Measurements from ENCODE around the gene ROPN1B. TPM values are rescaled to one million over a fixed set of nuclear protein-coding genes. Genes with fewer than 3 reads are reported as not detected.

Gene ROPN1B
- polyA plus RNA-seq, 3 donors = not detected

DNA sequence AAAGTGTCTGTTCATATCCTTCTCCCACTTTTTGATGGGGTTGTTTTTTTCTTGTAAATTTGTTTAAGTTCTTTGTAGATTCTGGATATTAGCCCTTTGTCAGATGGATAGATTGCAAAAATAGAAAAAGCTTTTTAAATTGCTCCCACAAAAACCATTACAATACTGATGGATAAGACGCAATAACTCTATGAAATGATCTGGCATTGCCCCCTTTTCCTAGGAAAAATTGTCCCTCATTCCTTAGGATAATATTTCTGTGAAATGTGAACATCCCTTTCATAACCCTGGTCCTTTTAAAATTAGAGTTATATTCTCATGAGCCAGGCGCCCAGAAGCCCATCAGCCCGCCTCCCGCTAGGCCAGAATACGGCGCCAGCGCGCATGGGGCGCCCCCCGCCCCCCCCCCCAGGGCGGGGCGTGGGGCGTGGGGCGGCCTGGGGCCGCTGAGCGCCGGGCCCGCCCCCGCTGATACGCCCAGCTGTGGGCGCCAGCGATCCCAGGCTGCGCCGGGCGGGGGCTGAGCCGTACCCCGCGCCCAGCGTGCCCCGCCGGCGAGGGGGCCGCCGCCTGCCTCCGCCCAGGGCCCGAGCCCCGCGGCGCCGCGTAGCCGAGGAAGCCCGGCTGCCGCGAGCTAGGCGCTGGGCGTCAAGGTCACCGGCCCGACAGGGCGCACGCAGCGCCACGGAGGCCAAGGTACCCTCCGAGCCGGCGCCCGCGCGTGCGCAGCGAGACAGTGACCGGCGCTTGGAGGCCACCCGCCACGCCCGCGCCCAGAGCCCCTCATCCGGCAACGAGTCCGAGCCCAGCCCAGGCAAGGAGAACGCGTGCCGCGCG is 11.1 kb upstream of the ROPN1B start:
- Mint-ChIP-seq H3K9me3 (peaks cover 2 to 15% (median 10%) of the 10 kb centered on the region in 7 donors), H3K36me3 (no peaks in the 10 kb centered on the region), H3K27ac (no peak overlapping the region), H3K4me3 (peak overlapping the region in 1 of 2 donors; percentile 69), H3K4me1 (no peaks in the 10 kb centered on the region), H3K27me3 (ENCODE audit: low read depth in 3 of 3) (peaks cover 14 to 31% (median 20%) of the 10 kb centered on the region in 3 donors)
- Histone ChIP-seq H3K9ac (ENCODE audit: insufficient read depth, low read length, poor library complexity, severe bottlenecking) (no peak overlapping the region), H3K9me3 (replicated peaks in 1 of 2; ENCODE audit: control insufficient read depth in 1 of 2, insufficient read depth in 1 of 2, low read length in 2 of 2) (peaks cover 0 to 14% of the 10 kb centered on the region in 2 donors), H3K36me3 (replicated peaks in 1 of 2; ENCODE audit: control insufficient read depth in 1 of 2, insufficient read depth in 2 of 2, low read length in 2 of 2) (no peaks in the 10 kb centered on the region), H3K27me3 (ENCODE audit: control insufficient read depth in 2 of 2, insufficient read depth in 2 of 2, low read length in 2 of 2) (peaks cover 9 to 38% of the 10 kb centered on the region in 2 donors), H3K4me2 (replicated peaks; ENCODE audit: extremely low read depth, low read length, poor library complexity, severe bottlenecking) (no peak overlapping the region), H2AFZ (ENCODE audit: insufficient read depth, low read depth, low read length, poor library complexity, severe bottlenecking) (no peak overlapping the region), H3K4me3 (replicated peaks in 1 of 3; ENCODE audit: low read depth in 2 of 3, low read length in 3 of 3) (no peak overlapping the region), H3K4me1 (ENCODE audit: control insufficient read depth in 1 of 2, insufficient read depth in 2 of 2, low read length in 2 of 2) (no peaks in the 10 kb centered on the region), H4K20me1 (ENCODE audit: insufficient read depth, low read length) (no peaks in the 10 kb centered on the region), H3K79me2 (ENCODE audit: insufficient read depth, low read length) (no peaks in the 10 kb centered on the region), H3K27ac (ENCODE audit: low read depth in 1 of 2, low read length in 2 of 2) (no peak overlapping the region)
- WGBS (ENCODE audit: insufficient coverage) = 7% methylated on average over 67 of the region's 75 CpGs
- intact Hi-C loops (cut with micrococcal nuclease) = no loop called here
- TF ChIP-seq, protein P1, sequence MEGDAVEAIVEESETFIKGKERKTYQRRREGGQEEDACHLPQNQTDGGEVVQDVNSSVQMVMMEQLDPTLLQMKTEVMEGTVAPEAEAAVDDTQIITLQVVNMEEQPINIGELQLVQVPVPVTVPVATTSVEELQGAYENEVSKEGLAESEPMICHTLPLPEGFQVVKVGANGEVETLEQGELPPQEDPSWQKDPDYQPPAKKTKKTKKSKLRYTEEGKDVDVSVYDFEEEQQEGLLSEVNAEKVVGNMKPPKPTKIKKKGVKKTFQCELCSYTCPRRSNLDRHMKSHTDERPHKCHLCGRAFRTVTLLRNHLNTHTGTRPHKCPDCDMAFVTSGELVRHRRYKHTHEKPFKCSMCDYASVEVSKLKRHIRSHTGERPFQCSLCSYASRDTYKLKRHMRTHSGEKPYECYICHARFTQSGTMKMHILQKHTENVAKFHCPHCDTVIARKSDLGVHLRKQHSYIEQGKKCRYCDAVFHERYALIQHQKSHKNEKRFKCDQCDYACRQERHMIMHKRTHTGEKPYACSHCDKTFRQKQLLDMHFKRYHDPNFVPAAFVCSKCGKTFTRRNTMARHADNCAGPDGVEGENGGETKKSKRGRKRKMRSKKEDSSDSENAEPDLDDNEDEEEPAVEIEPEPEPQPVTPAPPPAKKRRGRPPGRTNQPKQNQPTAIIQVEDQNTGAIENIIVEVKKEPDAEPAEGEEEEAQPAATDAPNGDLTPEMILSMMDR (IDR thresholded peaks at IDR 0.05) = no peak
- no peak for DNase-seq

DNA sequence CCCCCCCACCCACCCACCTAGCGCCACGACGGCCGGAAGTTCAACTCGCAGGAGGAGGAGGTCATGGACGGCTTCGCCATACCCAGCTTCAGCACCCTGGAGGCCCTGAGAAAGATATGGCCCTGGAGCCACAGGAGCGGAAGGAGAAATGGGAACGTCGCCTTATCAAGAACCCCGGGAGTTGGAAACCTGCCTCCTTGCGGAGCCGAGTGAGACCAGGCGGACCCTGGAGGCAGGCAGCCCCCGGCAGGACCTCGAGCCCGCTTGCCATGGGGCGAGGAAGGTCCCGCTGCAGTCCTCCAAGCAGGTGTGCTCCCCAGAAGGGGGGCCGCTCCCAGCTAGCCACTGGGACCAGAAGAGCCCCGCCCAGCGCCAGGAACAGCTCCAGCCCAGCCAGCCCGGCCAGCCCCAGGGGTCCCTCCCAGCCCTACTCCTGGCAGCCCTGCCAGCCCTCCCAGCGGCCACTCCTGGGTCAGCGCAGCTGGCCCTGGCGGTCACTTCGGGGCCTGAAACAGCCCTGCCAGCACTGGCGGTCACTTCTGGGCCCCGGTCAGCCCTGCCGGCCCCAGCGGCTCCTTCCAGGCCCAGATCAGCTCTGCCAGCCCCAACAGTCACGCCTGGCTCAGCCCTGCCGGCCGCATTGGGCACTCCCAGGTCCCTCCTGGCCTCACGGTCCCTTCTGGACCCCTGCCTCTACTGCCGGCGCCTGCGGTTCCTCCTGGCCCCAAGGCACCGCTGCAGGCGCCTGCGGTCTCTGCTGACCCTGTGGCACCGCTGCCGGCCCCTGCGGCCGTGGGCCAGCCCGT is 10.3 kb upstream of the ROPN1B start:
- H3K36me3 Mint-ChIP-seq = no peaks in the 10 kb centered on the region
- Histone ChIP-seq H3K9ac (ENCODE audit: insufficient read depth, low read length, poor library complexity, severe bottlenecking) (no peak overlapping the region), H2AFZ (ENCODE audit: insufficient read depth, low read depth, low read length, poor library complexity, severe bottlenecking) (no peak overlapping the region), H3K36me3 (replicated peaks in 1 of 2; ENCODE audit: control insufficient read depth in 1 of 2, insufficient read depth in 2 of 2, low read length in 2 of 2) (no peaks in the 10 kb centered on the region), H3K9me3 (replicated peaks in 1 of 2; ENCODE audit: control insufficient read depth in 1 of 2, insufficient read depth in 1 of 2, low read length in 2 of 2) (peaks cover 0 to 14% of the 10 kb centered on the region in 2 donors), H3K4me3 (replicated peaks in 1 of 3; ENCODE audit: low read depth in 2 of 3, low read length in 3 of 3) (no peak overlapping the region), H3K4me1 (ENCODE audit: control insufficient read depth in 1 of 2, insufficient read depth in 2 of 2, low read length in 2 of 2) (no peaks in the 10 kb centered on the region), H3K4me2 (replicated peaks; ENCODE audit: extremely low read depth, low read length, poor library complexity, severe bottlenecking) (no peak overlapping the region), H3K79me2 (ENCODE audit: insufficient read depth, low read length) (no peaks in the 10 kb centered on the region), H4K20me1 (ENCODE audit: insufficient read depth, low read length) (no peaks in the 10 kb centered on the region), H3K27ac (ENCODE audit: low read depth in 1 of 2, low read length in 2 of 2) (no peak overlapping the region), H3K27me3 (ENCODE audit: control insufficient read depth in 2 of 2, insufficient read depth in 2 of 2, low read length in 2 of 2) (peaks cover 9 to 38% of the 10 kb centered on the region in 2 donors)
- H3K9me3 Mint-ChIP-seq = peaks cover 2 to 15% (median 10%) of the 10 kb centered on the region in 7 donors
- WGBS (ENCODE audit: insufficient coverage) = 80% methylated on average over 43 of the region's 46 CpGs
- no peak overlapping the region for H3K27ac Mint-ChIP-seq
- peak overlapping the region in 1 of 2 donors; percentile 51 for H3K4me3 Mint-ChIP-seq
- peaks cover 12 to 31% (median 20%) of the 10 kb centered on the region in 3 donors for H3K27me3 Mint-ChIP-seq (ENCODE audit: low read depth in 3 of 3)
- no peak for DNase-seq
- TF ChIP-seq, protein P1 (IDR thresholded peaks at IDR 0.05) = no peak
- no peaks in the 10 kb centered on the region for H3K4me1 Mint-ChIP-seq
- intact Hi-C loops (cut with micrococcal nuclease) = no loop called here
